Activated CD4-positive, alpha-beta T cell treated with anti-CD3 and anti-CD28 coated beads, Interleukin-2, amount 10 ng/mL, durations not matched to agents 24 days and 14 days (primary cell): ENCODE data around the gene TM9SF4. TPM values are rescaled to one million over a fixed set of nuclear protein-coding genes. Genes with fewer than 3 reads are reported as not detected.
"Not testable (repeated sequence)": the region's sequence is repeated elsewhere in the genome, so short reads cannot be mapped to it uniquely, and the experiment has no call there.

Source experiments
- DNase-seq: peaks from one replicate; pipeline ENCODE4 v3.0.0; 2022
- H3K27ac Mint-ChIP-seq: one replicate; pipeline ENCODE4 v1.8.0; 2022; ENCODE audit warnings: mild to moderate bottlenecking, mixed read lengths
- H3K27me3 Mint-ChIP-seq: one replicate; pipeline ENCODE4 v1.8.0; 2022; ENCODE audit warnings: mixed read lengths
- H3K36me3 Mint-ChIP-seq: one replicate; pipeline ENCODE4 v1.8.0; 2022; ENCODE audit warnings: low read depth, mild to moderate bottlenecking, mixed read lengths
- H3K4me1 Mint-ChIP-seq: one replicate; pipeline ENCODE4 v1.8.0; 2021; ENCODE audit warnings: mixed read lengths
- H3K4me3 Mint-ChIP-seq: one replicate; pipeline ENCODE4 v1.8.0; 2022; ENCODE audit warnings: mild to moderate bottlenecking, moderate library complexity, mixed read lengths
- H3K9me3 Mint-ChIP-seq: one replicate; pipeline ENCODE4 v1.8.0; 2021; ENCODE audit warnings: mixed read lengths
- intact Hi-C: fragments of 100-400 bp; cut with micrococcal nuclease; formaldehyde crosslinking; loops from one replicate; pipeline ENCODE4 v1.15.1; 2023
- total RNA-seq: library from RNA; stranded (reverse); gene quantifications from 2 replicates; pipeline ENCODE4 v1.2.3, GENCODE V29; 2022

Gene TM9SF4
- total RNA-seq, 1 donor from 2014 or later, result 49.8 TPM

DNA sequence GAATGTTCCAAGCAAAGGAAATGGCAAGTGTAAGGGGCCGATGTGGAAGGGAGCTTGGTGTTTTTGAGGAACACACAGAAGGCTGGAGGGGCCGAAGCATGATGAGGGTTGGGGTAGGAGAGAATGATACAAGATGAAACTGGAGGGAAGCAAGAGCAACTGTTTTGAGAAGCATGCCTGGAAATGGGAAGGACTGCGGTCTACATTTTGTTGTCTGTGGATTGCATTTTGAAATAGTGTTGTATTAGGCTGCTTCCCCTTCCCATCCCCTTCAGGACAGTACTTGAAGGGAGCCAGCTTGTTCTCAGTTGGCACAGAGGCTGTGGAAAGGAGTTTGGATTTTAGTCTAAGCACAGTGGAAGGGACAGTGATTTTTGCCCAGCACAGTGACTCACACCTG is 2.2 kb downstream of the TM9SF4 start:
- Mint-ChIP-seq H3K4me3 (no peak overlapping the region), H3K36me3 (peaks cover 22% of the 10 kb centered on the region), H3K4me1 (peaks cover 39% of the 10 kb centered on the region), H3K9me3 (no peaks in the 10 kb centered on the region), H3K27me3 (peaks cover 3% of the 10 kb centered on the region), H3K27ac (no peak overlapping the region)
- no peak for DNase-seq
- intact Hi-C loops, result no loop called here

DNA sequence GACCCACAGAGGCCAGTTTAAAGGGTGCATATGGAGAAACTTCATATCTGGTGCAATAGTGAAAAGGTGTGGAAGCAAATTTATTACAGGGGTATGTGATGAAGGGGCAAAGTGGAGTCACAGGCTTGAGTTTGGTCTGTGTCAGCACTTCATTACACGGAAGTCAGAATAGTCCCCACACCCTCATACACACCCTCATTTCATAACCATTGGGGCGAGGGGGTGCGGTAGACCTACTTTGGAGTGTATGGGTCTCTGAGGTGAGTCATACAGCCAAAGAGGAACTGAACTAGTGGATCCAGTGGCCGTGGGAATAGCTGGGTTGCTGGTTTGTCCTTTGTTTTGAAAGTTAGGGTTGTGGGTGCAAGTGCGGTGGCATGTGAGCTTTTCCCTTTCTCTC is 3.3 kb downstream of the TM9SF4 start:
- H3K36me3 Mint-ChIP-seq, result peaks cover 22% of the 10 kb centered on the region
- H3K27ac Mint-ChIP-seq, result no peak overlapping the region
- H3K4me1 Mint-ChIP-seq, result peaks cover 42% of the 10 kb centered on the region
- no peaks in the 10 kb centered on the region for H3K9me3 Mint-ChIP-seq
- H3K27me3 Mint-ChIP-seq, result no peaks in the 10 kb centered on the region
- DNase-seq, result no peak
- intact Hi-C loops, result no loop called here
- H3K4me3 Mint-ChIP-seq, result no peak overlapping the region

DNA sequence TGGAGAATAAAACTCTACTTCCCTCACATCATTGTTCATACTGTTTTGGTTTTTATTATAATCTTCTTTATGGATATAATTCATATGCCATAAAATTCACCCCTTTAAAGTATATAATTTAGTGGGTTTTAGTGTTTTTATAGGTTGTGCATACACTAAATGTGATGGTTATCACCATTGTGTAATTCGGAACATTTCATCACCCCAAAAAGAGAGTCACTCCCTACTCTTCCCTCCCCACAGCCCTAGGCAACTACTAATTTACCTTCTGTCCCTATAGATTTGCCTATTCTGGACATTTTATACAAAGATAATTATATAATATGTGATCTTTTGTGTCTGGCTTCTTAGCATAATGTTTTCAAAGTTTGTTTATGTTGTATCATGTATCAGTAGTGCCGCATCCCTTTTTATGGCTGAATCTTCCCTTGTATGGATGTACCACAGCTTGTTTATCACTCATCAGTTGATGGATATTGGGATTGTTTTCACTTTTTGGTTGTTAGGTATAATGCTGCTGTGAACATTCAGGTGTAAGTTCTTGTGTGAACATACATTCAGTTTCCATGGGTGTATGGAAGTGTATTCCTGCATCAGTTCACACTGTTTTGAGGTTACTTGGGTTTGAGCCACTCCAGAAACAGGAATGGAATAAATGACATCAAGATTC is 4.2 kb downstream of the TM9SF4 start:
- no peaks in the 10 kb centered on the region for H3K9me3 Mint-ChIP-seq
- H3K4me1 Mint-ChIP-seq, result peaks cover 42% of the 10 kb centered on the region
- no peaks in the 10 kb centered on the region for H3K27me3 Mint-ChIP-seq
- H3K27ac Mint-ChIP-seq, result no peak overlapping the region
- intact Hi-C loops, result no loop called here
- peaks cover 23% of the 10 kb centered on the region for H3K36me3 Mint-ChIP-seq
- no peak for DNase-seq
- no peak overlapping the region for H3K4me3 Mint-ChIP-seq

DNA sequence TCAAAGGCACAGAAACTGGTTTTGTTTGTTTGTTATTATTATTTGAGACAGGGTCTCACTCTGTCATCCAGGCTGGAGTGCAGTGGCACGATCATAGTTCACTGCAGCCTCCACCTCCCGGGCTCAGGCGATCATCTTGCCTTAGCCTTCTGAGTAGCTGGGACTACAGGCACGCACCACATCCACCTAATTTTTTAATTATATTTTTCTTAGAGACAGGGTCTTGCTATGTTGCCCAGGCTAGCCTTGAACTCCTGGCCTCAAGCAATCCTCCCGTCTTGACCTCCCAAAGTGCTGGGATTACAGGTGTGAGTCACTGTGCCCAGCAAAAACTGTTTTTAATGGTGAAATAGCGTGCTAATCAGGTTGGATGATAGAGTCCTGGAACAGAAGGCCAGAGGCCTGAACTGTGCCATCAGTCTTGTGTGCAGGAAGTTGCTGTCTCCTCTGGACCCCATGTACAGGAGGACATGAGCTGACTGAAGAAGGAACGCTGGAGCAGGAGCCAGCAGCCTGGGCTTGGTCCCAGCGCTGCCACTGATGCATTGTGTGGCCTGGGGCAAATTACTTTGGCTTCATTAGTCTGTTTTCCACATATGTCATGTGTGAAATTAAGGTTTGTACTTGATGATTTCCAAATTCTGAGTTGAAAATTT is 4.9 kb downstream of the TM9SF4 start:
- peaks cover 42% of the 10 kb centered on the region for H3K4me1 Mint-ChIP-seq
- H3K27ac Mint-ChIP-seq, result no peak overlapping the region
- DNase-seq, result no peak
- H3K36me3 Mint-ChIP-seq, result peaks cover 23% of the 10 kb centered on the region
- H3K27me3 Mint-ChIP-seq, result no peaks in the 10 kb centered on the region
- no peaks in the 10 kb centered on the region for H3K9me3 Mint-ChIP-seq
- H3K4me3 Mint-ChIP-seq, result no peak overlapping the region
- intact Hi-C loops, result no loop called here

DNA sequence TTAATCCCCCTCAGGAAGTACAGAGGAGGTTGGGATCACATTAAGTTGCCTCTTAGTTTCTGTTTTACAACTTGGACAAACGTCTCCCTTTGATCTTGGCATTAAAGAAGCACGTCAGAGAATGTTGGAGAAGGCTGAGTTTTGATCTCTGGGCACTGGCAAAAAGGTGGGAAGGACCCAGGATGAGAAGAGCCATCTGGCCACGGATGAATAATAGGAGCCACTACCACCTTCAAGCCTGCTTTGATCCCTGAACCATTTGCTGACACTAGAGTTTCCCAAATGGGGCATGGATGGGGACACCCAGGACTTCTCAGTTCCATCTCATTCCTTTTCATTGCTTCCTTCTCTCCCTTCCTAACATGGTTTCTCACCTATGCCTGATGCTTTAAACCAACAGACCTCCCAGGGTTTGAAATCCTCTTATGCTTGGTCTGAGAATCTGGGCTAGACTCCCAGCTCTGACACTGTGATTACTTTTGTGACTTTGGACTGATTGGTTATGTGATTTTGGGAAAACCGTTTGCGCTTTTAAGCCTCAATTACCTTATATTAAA is 5.8 kb downstream of the TM9SF4 start:
- no peaks in the 10 kb centered on the region for H3K9me3 Mint-ChIP-seq

DNA sequence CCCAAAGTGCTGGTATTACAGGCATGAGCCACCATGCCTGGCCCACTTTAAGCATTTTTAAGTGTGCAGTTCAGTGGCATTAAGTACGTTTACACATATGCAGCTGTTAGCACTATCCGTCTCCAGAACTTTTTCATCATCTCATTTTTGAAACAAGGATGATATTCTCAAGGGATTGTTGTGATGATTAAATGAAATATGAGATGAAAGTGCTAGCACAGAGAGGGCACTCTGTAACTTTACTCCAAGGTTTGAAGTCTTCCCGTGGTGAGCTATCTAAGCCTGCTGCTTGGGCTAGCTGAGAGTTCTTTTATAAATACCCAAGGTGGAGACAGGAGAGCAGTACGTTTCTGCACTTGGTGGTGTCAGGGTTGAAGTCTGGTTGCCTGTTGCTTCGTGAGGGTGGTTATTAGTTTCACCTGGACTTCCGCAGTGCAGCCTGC is 6.6 kb downstream of the TM9SF4 start:
- intact Hi-C loops, result no loop called here
- Mint-ChIP-seq H3K4me1 (peaks cover 30% of the 10 kb centered on the region), H3K27me3 (no peaks in the 10 kb centered on the region), H3K4me3 (no peak overlapping the region), H3K9me3 (no peaks in the 10 kb centered on the region), H3K27ac (no peak overlapping the region), H3K36me3 (peaks cover 21% of the 10 kb centered on the region)
- no peak for DNase-seq

More for the DNA sequence above, 5.8 kb downstream of the TM9SF4 start:
- Mint-ChIP-seq H3K27ac (no peak overlapping the region), H3K27me3 (no peaks in the 10 kb centered on the region), H3K4me3 (no peak overlapping the region), H3K36me3 (peaks cover 21% of the 10 kb centered on the region), H3K4me1 (peaks cover 38% of the 10 kb centered on the region)
- no peak for DNase-seq
- intact Hi-C loops, result no loop called here

DNA sequence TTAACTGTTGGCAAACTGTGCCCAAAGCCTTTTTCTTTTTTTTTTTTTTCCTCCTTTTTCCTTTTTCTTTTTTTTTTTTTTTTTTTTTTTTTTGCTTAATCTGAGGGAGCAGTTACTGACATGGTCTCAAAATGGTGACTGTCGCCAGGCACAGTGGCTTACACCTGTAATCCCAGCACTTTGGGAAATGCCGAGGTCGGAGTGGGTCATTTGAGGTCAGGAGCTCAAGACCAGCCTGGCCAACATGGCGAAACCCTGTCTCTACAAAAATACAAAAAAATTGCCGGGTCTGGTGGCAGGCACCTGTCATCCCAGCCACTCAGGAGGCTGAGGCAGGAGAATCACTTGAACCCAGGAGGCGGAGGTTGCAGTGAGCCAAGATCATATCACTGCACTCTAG is 7.3 kb downstream of the TM9SF4 start:
- H3K4me3 Mint-ChIP-seq, H3K9me3 Mint-ChIP-seq, intact Hi-C loops, H3K27ac Mint-ChIP-seq, DNase-seq, H3K27me3 Mint-ChIP-seq: not testable (repeated sequence)
- Mint-ChIP-seq H3K4me1 (peaks cover 23% of the 10 kb centered on the region), H3K36me3 (peaks cover 16% of the 10 kb centered on the region)

DNA sequence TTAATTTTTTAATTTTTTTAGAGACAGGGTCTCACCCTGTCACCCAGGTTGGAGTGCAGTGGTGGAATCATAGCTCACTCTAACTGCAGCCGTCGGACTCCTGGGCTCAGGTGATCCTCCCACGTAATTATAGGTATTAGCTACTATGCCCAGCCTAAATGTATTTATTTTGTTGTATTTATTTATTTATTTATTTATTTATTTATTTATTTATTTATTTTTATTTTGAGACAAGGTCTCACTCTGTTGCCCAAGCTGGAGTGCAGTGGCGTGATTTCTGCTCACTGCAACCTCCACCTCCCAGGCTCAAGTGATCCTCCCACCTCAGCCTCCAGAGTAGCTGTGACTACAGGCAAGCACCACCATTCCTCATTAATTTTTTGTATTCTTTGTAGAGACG is 8.9 kb downstream of the TM9SF4 start:
- H3K4me3 Mint-ChIP-seq, H3K9me3 Mint-ChIP-seq, DNase-seq, H3K27ac Mint-ChIP-seq, intact Hi-C loops, H3K27me3 Mint-ChIP-seq: not testable (repeated sequence)
- H3K36me3 Mint-ChIP-seq, result peaks cover 12% of the 10 kb centered on the region
- peaks cover 13% of the 10 kb centered on the region for H3K4me1 Mint-ChIP-seq

DNA sequence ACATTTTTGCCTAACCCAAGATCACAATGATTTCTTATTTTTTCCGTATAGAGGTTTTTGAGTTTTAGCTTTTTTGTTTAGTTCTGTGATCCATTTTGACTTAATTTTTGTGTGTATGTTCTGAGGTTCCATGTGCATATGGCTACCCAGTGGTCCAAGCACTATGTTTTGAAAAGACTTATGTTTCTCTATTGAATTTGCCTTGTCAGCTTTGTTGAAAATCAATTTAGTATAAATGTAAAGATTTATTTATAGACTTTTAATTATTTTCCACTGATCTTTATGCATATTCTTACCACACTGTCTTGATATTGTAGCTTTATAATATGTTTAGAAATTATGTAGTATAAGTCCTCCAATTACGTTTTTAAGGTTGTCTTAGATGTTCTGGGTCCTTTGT is 10.2 kb downstream of the TM9SF4 start:
- Mint-ChIP-seq H3K36me3 (peaks cover 12% of the 10 kb centered on the region), H3K27me3 (no peaks in the 10 kb centered on the region), H3K27ac (no peak overlapping the region), H3K4me1 (peaks cover 13% of the 10 kb centered on the region), H3K9me3 (no peaks in the 10 kb centered on the region), H3K4me3 (no peak overlapping the region)
- intact Hi-C loops, result no loop called here
- no peak for DNase-seq

DNA sequence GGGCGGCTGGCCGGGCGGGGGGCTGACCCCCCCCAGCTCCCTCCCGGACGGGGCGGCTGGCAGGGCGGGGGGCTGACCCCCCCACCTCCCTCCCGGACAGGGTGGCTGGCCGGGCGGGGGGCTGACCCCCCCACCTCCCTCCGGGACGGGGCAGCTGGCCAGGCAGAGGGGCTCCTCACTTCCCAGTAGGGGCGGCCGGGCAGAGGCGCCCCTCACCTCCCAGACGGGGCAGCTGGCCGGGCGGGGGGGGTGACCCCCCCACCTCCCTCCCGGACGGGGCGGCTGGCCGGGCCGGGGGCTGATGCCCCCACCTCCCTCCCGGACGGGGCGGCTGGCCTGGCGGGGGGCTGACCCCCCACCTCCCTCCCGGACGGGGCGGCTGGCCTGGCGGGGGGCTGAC is 12.4 kb downstream of the TM9SF4 start:
- H3K27me3 Mint-ChIP-seq, H3K27ac Mint-ChIP-seq, H3K4me1 Mint-ChIP-seq, H3K4me3 Mint-ChIP-seq, H3K9me3 Mint-ChIP-seq, H3K36me3 Mint-ChIP-seq, intact Hi-C loops, DNase-seq: not testable (repeated sequence)

DNA sequence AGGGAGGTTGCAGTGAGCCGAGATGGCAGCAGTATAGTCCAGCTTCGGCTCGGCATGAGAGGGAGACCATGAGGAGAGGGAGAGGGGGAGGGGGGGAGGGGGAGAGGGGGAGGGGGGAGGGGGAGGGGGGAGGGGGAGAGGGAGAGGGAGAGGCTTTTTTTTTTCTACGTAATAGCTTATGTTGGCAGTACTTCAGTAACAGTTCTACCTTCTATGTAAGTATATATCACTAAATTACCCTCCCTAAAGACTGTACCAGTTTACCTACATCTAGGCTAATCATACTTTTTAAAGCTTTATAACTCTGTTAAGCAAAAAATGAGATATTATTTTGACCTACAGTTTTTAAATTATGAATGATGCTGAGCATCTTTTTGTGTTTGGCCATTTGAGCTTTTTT is 13.6 kb downstream of the TM9SF4 start:
- Mint-ChIP-seq H3K4me3 (no peak overlapping the region), H3K27me3 (no peaks in the 10 kb centered on the region), H3K27ac (no peak overlapping the region), H3K36me3 (peaks cover 6% of the 10 kb centered on the region), H3K4me1 (peaks cover 3% of the 10 kb centered on the region), H3K9me3 (no peaks in the 10 kb centered on the region)
- no peak for DNase-seq
- intact Hi-C loops, result no loop called here

DNA sequence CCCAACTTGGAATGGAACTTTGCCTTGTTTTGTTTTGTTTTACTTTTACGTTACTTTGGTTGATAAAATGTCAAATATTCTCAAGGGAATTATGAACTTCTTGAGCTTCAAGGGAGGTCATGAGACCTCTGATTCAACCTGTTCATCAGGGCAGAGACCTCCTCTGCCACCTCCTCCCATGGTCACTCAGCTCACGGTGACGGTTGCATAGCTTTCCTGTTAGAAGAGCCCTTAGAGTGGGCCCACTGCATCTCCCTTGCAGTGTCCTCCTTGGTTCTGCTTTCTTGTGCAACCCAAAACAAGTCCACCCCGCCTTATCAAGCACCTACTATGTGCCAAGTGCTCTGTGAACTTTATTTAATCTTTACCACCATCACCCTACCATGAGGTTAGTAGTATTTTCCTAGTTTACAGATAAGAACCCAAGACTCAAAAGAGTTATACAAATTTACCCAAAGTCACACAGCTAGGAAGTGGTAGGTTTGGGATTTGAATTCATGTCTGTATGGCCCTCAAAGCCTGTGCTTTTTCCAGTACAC is 15.5 kb downstream of the TM9SF4 start:
- no peak overlapping the region for H3K4me3 Mint-ChIP-seq
- no peak for DNase-seq
- H3K27ac Mint-ChIP-seq, result no peak overlapping the region
- intact Hi-C loops, result no loop called here
- H3K36me3 Mint-ChIP-seq, result peaks cover 5% of the 10 kb centered on the region
- H3K27me3 Mint-ChIP-seq, result no peaks in the 10 kb centered on the region
- H3K4me1 Mint-ChIP-seq, result peaks cover 4% of the 10 kb centered on the region
- no peaks in the 10 kb centered on the region for H3K9me3 Mint-ChIP-seq

DNA sequence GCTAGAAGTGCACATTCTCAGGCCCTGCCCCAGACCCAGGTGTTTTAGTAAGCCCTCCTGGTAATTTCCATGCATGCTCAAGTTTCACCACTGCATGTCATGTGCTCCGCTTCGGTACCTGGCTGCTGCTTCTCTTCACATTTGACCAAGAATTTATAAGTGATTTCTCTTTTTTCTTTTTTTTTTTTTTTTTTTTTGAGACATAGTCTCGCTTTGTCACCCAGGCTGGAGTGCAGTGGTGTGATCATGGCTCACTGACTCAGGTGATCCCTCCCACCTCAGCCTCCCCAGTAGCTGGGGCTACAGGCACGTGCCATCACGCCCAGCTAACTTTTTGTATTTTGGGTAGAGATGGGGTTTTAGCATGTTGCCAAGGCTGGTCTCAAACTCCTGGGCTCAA is 16.0 kb downstream of the TM9SF4 start:
- no peak overlapping the region for H3K4me3 Mint-ChIP-seq
- H3K27ac Mint-ChIP-seq, result no peak overlapping the region
- no peaks in the 10 kb centered on the region for H3K9me3 Mint-ChIP-seq
- intact Hi-C loops, result no loop called here
- H3K27me3 Mint-ChIP-seq, result no peaks in the 10 kb centered on the region
- DNase-seq, result no peak
- peaks cover 4% of the 10 kb centered on the region for H3K4me1 Mint-ChIP-seq
- H3K36me3 Mint-ChIP-seq, result peaks cover 5% of the 10 kb centered on the region

DNA sequence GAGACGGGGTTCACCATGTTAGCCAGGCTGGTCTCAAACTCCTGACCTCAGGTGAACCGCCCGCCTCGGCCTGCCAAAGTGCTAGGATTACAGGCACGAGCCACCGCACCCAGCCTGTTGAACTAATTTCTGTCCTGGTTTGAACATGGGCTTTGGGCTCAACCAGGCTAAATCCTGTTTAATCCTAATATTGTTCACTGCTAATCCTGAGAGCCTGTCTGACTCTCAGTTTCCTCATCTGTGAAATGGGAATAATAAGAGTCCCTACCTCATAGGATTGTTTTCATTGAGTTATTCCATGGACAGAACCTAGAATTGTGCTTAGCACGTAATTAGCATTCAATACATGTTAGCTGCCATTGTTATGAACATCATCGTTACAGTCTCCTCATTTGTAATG is 17.4 kb downstream of the TM9SF4 start:
- H3K27me3 Mint-ChIP-seq, result no peaks in the 10 kb centered on the region

More for the DNA sequence above, 17.4 kb downstream of the TM9SF4 start:
- H3K4me1 Mint-ChIP-seq, result peaks cover 10% of the 10 kb centered on the region
- no peak overlapping the region for H3K27ac Mint-ChIP-seq
- H3K36me3 Mint-ChIP-seq, result peaks cover 8% of the 10 kb centered on the region
- intact Hi-C loops, result no loop called here
- no peaks in the 10 kb centered on the region for H3K9me3 Mint-ChIP-seq
- DNase-seq, result no peak
- no peak overlapping the region for H3K4me3 Mint-ChIP-seq
